H1 (cell line): ENCODE results near the gene TNFRSF6B. TPM values are rescaled to one million over a fixed set of nuclear protein-coding genes. Genes with fewer than 3 reads are reported as not detected.

ENCODE experiments used
- CHD7 ChIP-seq: fragments of 300-600 bp; sonication (generic); IDR thresholded peaks from 2 replicates; pipeline ENCODE4 v1.7.1; 2012; ENCODE audit warnings: low read length, moderate library complexity, mild to moderate bottlenecking, inconsistent platforms; ENCODE audit not compliant: insufficient replicate concordance
- polyA plus RNA-seq, 7 experiments: library from polyadenylated mRNA; depleted of rRNA in 3 of 7; stranded (reverse) in 5 of 7; unstranded in 2 of 7; fragments of >200 nt in 5 of 7; fragments of 200-250 nt in 2 of 7; gene quantifications; 1 replicate in 5 of 7; 2 replicates in 1 of 7; 4 replicates in 1 of 7; pipeline versions ENCODE4 v1.2.1 to v1.2.3, GENCODE V29; 2011 to 2013; ENCODE audit warnings: missing spikeins in 2 of 7, mixed read lengths in 2 of 7
- total RNA-seq: library from RNA; stranded (reverse); fragmentation: NEBNext Ultra II Directional; extraction: Animal tissue kit (Norgen Biotek cat#: 25700); gene quantifications from 2 replicates; pipeline ENCODE4 v1.2.1, GENCODE V29; 2021

The TNFRSF6B gene
- total and polyA plus RNA-seq, 2 of the 8 experiments (the other 6 are each of a cell fraction or from before 2014, with no cell fraction given) = 3.1 TPM; not detected in 1

GRCh38 chr20:63706027-63706695 lies 9.7 kb downstream of the TNFRSF6B start (continued):
- TF ChIP-seq CHD7 = no peak
- TF ChIP-seq, all 59 proteins: peak for 0
